GM19395 (cell line): ENCODE data around the gene KIAA1191.

Source experiments
- ATAC-seq: cut with Tn5 transposase; IDR thresholded peaks from one replicate; pipeline ENCODE4 v1.9.1; 2021; ENCODE audit warnings: mild to moderate bottlenecking, moderate library complexity; ENCODE audit not compliant: unreplicated experiment

The KIAA1191 gene

GRCh38 chr5:176389135-176390123 is 27.9 kb upstream of the KIAA1191 start:
- peak; percentile 40 for ATAC-seq

GRCh38 chr5:176388444-176389134 is 27.0 kb upstream of the KIAA1191 start, which contains the start of the genes HIGD2A and NOP16:
Gene HIGD2A (plus strand): TSS chr5:176388751. CDS start chr5:176388820, 69 bp downstream.
Gene NOP16 (minus strand): TSS chr5:176388598. CDS start chr5:176388539, 59 bp downstream.
- ATAC-seq: peak; percentile 91

- ATAC-seq: peak; percentile 2
Observed at GRCh38 chr5:176388003-176388443, 26.5 kb upstream of the KIAA1191 start.

- no peak for ATAC-seq
Observed at GRCh38 chr5:176387384-176387925, 25.9 kb upstream of the KIAA1191 start.

- no peak for ATAC-seq
Observed at GRCh38 chr5:176386491-176386890, 24.9 kb upstream of the KIAA1191 start.

- ATAC-seq: no peak
Observed at GRCh38 chr5:176384991-176385390, 23.4 kb upstream of the KIAA1191 start.

GRCh38 chr5:176384366-176384930 is 22.9 kb upstream of the KIAA1191 start:
- ATAC-seq: no peak

- ATAC-seq: no peak
Observed at GRCh38 chr5:176383961-176384360, 22.4 kb upstream of the KIAA1191 start.

- ATAC-seq: no peak
Observed at GRCh38 chr5:176383248-176383905, 21.8 kb upstream of the KIAA1191 start.

GRCh38 chr5:176382721-176383120 is 21.2 kb upstream of the KIAA1191 start:
- no peak for ATAC-seq

GRCh38 chr5:176381979-176382378 is 20.4 kb upstream of the KIAA1191 start:
- no peak for ATAC-seq

- ATAC-seq: no peak
Observed at GRCh38 chr5:176381423-176381822, 19.9 kb upstream of the KIAA1191 start.

GRCh38 chr5:176379881-176380280 is 18.3 kb upstream of the KIAA1191 start:
- peak; percentile 68 for ATAC-seq

- ATAC-seq: no peak
Observed at GRCh38 chr5:176373100-176373818, 11.7 kb upstream of the KIAA1191 start.

- ATAC-seq: no peak
Observed at GRCh38 chr5:176371621-176372539, 10.3 kb upstream of the KIAA1191 start.

GRCh38 chr5:176369934-176370711 is 8.6 kb upstream of the KIAA1191 start:
- no peak for ATAC-seq

- no peak for ATAC-seq
Observed at GRCh38 chr5:176368726-176369125, 7.2 kb upstream of the KIAA1191 start.
